Muscle of leg (tissue), 11 donors: ENCODE measurements around the gene PHF19. TPM values are rescaled to one million over a fixed set of nuclear protein-coding genes. Genes with fewer than 3 reads are reported as not detected.

Experiments
- DNase-seq: peaks from one replicate; pipeline ENCODE4 v3.0.0; 2013
- H3K27ac ChIP-seq: one replicate; pipeline ENCODE4 v1.5.1; 2013; ENCODE audit warnings: mild to moderate bottlenecking, low read length, control low read depth
- H3K27me3 ChIP-seq: one replicate; pipeline ENCODE4 v1.6.1; 2013; ENCODE audit warnings: low read length; ENCODE audit not compliant: control insufficient read depth, insufficient read depth
- H3K36me3 ChIP-seq: one replicate; pipeline ENCODE4 v1.6.1; 2013; ENCODE audit warnings: low read length; ENCODE audit not compliant: control insufficient read depth, insufficient read depth
- H3K4me1 ChIP-seq: one replicate; pipeline ENCODE4 v1.6.1; 2013; ENCODE audit warnings: low read length; ENCODE audit not compliant: control insufficient read depth, insufficient read depth
- H3K4me3 ChIP-seq: one replicate; pipeline ENCODE4 v1.5.1; 2013; ENCODE audit warnings: low read length, control low read depth
- H3K9me3 ChIP-seq: replicated peaks from 2 replicates; pipeline ENCODE4 v1.6.1; 2013; ENCODE audit warnings: low read depth, low read length; ENCODE audit not compliant: control insufficient read depth
- WGBS: methylation state at CpG from one replicate; pipeline ENCODE4 v1.1.5; 2013; ENCODE audit warnings: missing lambda C conversion rate; ENCODE audit not compliant: insufficient coverage; 5-methylcytosine and 5-hydroxymethylcytosine counted together
- polyA plus RNA-seq, 8 donors: library from polyadenylated mRNA; unstranded; fragments of 120-200 nt; gene quantifications; one replicate each; pipeline versions ENCODE4 v1.2.1 to v1.2.3, GENCODE V29; 2013; ENCODE audit warnings: inconsistent platforms in 1 of 8, low replicate concordance in 1 of 8; ENCODE audit not compliant: insufficient read length in 8 of 8, insufficient read depth in 1 of 8
- total RNA-seq: library from RNA; stranded (reverse); fragments of 120-200 nt; gene quantifications from one replicate; pipeline ENCODE4 v1.2.4, GENCODE V29; 2013

Gene PHF19
- total and polyA plus RNA-seq, 9 donors, result 31.5 to 41.0 (median 38.3) TPM

DNA sequence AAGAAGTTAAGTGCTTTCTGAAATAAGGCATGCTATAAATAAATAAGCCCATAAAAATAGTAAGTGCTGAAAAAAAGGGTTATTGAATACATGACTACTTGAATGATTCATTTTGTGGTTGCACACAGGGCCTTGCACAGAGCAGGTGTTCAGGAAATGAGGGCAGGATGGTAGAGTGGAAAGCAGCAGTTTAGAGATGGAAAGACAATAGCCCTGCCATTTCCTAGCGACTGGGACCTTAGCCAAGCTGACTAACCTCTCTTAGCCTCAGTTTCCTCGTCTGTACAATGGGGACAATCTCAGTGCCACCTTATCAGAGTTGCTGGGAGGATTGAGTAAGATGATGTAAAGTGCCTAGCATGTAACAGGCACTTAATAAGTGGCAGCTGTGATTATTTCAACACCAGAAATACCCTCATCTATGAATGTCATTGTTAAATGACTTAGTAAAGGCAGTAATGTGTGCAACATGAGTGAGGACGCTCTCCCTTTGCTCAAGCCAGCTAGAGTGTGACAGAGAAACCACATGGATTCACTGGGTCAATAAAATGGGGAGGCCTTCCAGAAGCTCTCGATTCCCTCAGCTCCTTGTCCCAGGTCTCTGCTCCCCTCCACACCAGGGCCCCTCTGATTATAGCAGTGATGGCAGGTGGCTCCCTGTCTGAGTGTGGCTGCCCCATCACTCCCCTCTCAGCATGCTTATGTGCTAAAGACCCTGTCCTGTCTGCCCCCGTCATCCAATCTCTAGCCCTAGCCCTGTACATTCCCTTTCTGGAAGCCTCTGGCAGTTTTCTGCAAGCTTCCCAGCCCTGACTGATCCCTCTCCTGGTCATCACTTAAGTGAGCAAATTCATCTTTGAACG, 16.0 kb upstream of the PHF19 start:
- Histone ChIP-seq H3K27ac (peak overlapping the region; percentile 77), H3K27me3 (no peaks in the 10 kb centered on the region), H3K4me1 (peaks cover 49% of the 10 kb centered on the region), H3K36me3 (no peaks in the 10 kb centered on the region), H3K9me3 (no peaks in the 10 kb centered on the region), H3K4me3 (no peak overlapping the region)
- 64% methylated on average over 3 of the region's 6 CpGs for WGBS
- no peak for DNase-seq

DNA sequence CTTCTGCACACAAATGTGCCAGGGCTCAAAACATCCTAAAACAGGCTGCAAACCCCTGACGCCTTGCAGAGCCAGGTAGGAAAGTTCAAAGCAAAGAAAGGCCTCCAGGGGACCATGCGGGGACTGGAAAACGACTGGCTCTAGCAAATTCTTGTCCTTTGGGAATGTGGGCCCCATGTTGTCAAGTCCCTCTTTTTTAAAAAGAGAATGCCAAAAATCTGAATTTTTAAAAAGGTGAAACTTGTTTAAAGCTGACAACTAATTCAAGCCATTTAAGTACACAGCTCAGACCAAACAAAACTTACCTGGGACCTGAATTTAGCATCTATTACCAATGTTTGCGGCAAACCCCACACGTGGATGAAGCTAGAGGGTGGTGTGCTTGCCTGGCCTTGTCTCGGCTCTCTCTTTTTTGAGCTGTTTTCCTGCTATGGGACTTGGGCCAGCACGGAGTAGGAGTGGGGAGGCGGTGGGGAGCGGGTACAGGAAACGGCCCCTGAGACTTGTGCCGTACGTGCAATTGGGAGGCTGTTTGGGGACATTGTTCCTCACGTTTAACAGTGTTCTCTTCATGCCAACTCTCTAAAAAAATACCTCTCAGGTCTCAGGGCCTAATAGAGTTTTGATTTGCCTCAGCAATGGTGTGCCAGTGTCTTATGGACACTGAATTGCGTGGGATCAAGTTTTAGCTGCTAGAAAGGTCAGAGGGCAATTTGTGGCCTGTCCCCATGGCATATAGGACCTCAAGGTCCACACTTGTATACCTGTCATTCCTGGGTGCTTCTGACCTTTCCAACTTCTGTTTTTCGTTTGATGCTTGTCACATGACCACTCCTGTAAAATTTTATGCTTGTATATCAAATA, 15.1 kb upstream of the PHF19 start:
- Histone ChIP-seq H3K27me3 (no peaks in the 10 kb centered on the region), H3K4me1 (peaks cover 44% of the 10 kb centered on the region), H3K4me3 (no peak overlapping the region), H3K36me3 (no peaks in the 10 kb centered on the region), H3K9me3 (no peaks in the 10 kb centered on the region), H3K27ac (peak overlapping the region; percentile 77)
- WGBS, result 63% methylated on average over 3 of the region's 15 CpGs
- peak; percentile 48 for DNase-seq

DNA sequence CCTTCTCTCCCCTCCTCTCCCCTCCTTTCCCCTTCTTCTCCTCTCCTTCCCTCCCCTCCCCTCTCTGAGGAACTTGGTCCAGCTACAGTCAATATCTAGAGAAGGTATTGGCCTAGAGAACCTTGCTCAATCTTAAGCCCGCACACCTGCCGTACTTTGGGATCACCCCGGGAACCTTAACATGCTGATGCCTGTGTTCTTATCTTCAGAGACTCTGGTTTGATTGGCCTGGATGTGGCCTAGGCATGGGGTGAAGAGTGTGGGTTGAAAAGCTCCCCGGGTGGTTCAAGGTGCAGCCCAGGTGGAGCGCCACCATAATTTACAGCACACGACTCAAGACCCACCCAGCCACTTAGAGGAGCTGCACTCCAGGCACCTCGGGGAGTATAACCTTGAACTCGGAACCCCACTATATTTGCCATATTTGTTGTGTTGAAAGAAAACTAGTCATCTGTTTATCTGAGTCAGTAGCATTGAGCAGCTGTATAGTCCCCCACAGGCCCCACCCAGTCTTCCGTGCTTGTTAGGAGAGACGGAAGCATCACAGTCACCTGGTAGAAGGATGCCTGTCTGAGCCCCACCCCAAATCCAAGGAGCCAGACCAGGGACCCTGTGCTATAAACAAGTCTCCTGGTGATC, 14.4 kb upstream of the PHF19 start:
- H3K4me3 ChIP-seq, result no peak overlapping the region
- WGBS, result 68% methylated on average over 2 of the region's 10 CpGs
- no peaks in the 10 kb centered on the region for H3K27me3 ChIP-seq
- no peaks in the 10 kb centered on the region for H3K36me3 ChIP-seq
- no peak for DNase-seq
- peaks cover 41% of the 10 kb centered on the region for H3K4me1 ChIP-seq
- no peaks in the 10 kb centered on the region for H3K9me3 ChIP-seq
- H3K27ac ChIP-seq, result no peak overlapping the region

DNA sequence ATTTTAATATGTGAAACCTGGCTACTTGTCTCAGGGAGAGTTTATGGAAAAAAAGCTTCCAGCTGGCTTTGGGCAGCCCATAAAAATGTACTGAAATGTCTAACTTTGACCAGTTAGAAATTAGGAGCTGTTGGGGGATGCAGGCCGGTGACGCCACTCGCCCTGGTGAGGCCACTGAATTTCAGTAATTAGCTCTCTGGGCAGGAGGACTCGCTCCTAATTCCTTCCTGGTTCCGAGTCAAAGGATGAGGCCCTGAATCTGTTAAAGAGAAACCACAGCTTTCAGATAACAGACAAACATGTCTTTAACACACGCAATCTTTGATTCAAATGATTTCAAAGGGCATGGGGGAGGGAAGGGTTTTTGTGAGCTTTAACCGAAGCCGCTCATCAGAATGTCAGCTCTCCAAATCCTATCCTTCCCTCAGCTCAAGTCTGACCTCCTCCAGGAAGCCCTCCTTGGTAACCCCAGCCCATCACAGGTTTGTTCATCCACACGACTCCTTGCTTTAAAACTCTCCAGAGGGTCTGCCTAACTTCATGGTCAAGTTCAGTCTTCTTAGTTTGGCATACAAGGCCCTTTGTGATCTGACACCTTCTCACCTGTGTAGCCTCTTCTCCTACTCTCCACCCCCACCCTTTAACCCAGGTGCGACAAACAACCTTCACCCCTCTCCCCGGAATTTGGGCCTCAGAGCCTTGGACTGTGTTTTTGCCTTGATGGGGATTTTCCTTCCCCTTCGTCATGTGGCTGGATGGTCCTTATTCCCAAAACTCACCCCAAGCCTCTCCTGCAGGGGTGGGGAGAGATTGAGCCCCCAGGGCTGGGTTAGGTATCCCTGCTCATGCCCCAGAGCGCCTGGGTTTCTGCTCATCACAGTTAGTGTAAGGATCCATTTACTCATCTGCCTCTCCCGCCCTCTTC, 13.6 kb upstream of the PHF19 start:
- no peaks in the 10 kb centered on the region for H3K9me3 ChIP-seq
- H3K4me1 ChIP-seq, result peaks cover 48% of the 10 kb centered on the region
- H3K36me3 ChIP-seq, result no peaks in the 10 kb centered on the region
- peak; percentile 91 for DNase-seq
- WGBS, result 87% methylated on average over 3 of the region's 14 CpGs
- H3K4me3 ChIP-seq, result no peak overlapping the region
- peak overlapping the region; percentile 80 for H3K27ac ChIP-seq
- H3K27me3 ChIP-seq, result no peaks in the 10 kb centered on the region

DNA sequence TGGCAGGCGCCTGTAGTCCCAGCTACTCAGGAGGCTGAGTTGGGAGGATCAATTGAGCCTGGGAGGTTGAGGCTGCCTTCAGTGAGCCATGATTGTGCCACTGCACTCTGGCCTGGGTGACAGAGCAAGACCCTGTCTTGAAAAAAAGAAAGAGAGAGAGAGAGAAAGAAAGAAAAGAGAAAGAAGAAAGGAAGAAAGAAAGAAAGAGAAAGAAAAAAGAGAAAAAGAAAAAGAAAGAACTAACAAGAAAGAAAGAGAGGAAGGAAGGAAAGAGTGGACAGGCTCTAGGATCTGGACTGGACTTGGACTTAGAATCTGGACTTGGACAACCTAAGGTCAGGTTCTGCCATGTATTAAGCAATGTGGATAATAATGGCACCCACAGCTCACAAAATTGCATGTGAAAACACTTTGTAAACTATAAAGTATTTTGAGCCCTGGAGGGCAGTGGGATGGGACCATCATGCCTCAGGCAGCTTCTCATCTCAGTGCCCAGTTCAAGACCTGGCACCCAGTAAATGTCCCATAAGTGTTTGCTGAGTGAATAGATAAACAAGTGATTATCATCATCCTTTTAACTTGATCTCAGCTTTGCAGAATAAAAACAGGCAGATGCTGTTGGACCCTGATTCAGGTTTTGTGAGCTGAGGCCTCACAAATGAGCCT, 12.8 kb upstream of the PHF19 start:
- peaks cover 49% of the 10 kb centered on the region for H3K4me1 ChIP-seq
- 87% methylated on average over 1 of the region's 1 CpG for WGBS
- no peak overlapping the region for H3K4me3 ChIP-seq
- no peaks in the 10 kb centered on the region for H3K36me3 ChIP-seq
- no peaks in the 10 kb centered on the region for H3K9me3 ChIP-seq
- DNase-seq, result peak; percentile 53
- peak overlapping the region; percentile 52 for H3K27ac ChIP-seq
- H3K27me3 ChIP-seq, result no peaks in the 10 kb centered on the region

DNA sequence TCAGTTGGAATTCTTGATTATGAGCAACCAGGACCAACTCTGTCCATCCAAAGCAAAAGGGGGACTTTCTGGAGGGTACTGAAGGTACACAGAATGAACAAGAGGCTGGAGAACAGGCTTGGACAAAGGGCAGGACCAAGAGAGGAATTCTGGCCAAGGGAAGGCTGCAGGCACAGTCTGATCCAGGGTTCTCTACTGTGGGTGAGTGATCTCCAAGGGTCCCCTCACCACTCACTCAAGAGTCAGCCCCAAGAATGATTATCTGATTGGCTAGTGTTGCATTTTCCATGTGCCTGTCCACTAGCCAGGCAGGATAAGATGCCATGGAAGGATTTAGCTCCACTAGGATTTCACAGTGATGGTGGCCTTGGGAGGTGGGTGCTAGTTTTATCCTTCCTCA, 11.6 kb upstream of the PHF19 start:
- Histone ChIP-seq H3K4me3 (no peak overlapping the region), H3K36me3 (no peaks in the 10 kb centered on the region), H3K27ac (no peak overlapping the region), H3K27me3 (no peaks in the 10 kb centered on the region), H3K9me3 (no peaks in the 10 kb centered on the region), H3K4me1 (peaks cover 41% of the 10 kb centered on the region)
- DNase-seq, result no peak

DNA sequence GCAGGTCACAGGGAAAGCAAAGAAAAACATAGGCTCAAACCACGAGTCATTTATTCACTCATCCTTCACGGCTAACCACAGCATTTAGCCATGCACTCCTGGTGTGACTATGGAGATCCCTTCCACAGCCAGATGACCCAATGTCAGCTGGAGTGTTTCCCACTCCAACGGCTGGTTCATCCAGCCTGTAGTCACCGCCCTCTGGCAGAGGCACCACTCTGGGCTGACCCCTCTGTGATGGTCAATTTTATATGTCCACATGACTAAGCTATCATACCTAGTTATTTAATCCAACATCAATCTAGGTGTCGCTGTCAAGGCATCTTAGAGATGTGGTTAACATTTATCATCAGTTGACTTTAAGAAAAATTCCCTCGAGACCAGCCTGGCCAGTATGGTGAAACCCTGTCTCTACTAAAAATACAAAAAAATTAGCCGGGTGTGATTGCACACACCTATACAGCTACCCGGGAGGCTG, 9.5 kb upstream of the PHF19 start:
- 64% methylated on average over 2 of the region's 8 CpGs for WGBS
- H3K27me3 ChIP-seq, result no peaks in the 10 kb centered on the region
- H3K4me1 ChIP-seq, result peaks cover 22% of the 10 kb centered on the region
- no peak overlapping the region for H3K4me3 ChIP-seq
- DNase-seq, result peak; percentile 43
- no peaks in the 10 kb centered on the region for H3K36me3 ChIP-seq
- H3K9me3 ChIP-seq, result no peaks in the 10 kb centered on the region
- no peak overlapping the region for H3K27ac ChIP-seq

DNA sequence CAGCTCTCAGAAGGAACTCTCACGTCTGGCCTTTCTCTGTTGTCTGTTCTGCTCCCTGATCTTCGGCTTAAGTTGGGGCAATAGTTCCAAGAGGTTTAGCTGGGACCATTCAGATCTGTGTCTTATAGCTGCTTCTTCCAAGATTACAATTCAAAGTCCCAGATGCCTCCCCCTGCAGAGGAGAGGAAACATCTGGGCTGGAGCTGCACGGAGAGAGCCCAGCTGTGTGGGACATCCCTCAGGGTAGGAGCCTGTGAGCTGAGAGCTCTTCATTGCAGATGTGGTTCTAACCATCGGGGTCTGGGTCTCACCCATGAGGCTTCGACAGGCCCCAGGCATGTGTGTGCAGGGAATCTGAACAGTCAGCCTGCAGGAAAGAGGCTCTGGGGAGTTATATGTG, 9.0 kb upstream of the PHF19 start:
- DNase-seq, result peak; percentile 92
- WGBS, result 8% methylated on average over 5 of the region's 5 CpGs
- Histone ChIP-seq H3K36me3 (no peaks in the 10 kb centered on the region), H3K27me3 (no peaks in the 10 kb centered on the region), H3K27ac (no peak overlapping the region), H3K9me3 (no peaks in the 10 kb centered on the region), H3K4me1 (peaks cover 22% of the 10 kb centered on the region), H3K4me3 (no peak overlapping the region)

DNA sequence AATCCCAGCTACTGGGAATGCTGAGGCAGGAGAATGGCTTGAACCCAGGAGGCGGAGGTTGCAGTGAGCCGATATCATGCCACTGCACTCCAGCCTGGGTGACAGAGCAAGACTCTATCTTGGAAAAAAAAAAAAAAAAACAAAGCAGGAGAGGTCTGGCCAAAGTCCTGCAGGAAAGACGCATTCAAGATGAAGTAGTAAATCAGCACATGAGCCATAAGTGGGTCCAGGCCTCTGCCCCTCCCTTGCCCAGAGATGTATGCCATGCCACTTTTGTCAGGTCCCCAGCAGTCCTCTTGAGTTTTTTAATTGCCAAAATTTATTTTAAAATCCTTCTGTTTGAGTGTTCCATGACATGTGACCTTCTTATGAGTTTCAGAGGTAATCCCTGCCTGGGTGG, 8.5 kb upstream of the PHF19 start:
- WGBS, result 75% methylated on average over 2 of the region's 3 CpGs
- Histone ChIP-seq H3K27ac (no peak overlapping the region), H3K27me3 (no peaks in the 10 kb centered on the region), H3K36me3 (no peaks in the 10 kb centered on the region), H3K9me3 (no peaks in the 10 kb centered on the region), H3K4me3 (no peak overlapping the region), H3K4me1 (peaks cover 18% of the 10 kb centered on the region)
- DNase-seq, result no peak
